ENCODE data around the gene FRMD3. TPM values are rescaled to one million over a fixed set of nuclear protein-coding genes. Genes with fewer than 3 reads are reported as not detected.

The FRMD3 gene
- 1 to 10 TPM in 2 of 5 experiments, under 1 TPM in 3; 0.85 to 2.5 (median 0.92) TPM for total RNA-seq
- polyA plus RNA-seq: 1 to 10 TPM in 1 of 2 donors, not detected in 1; 1.1 TPM
- 1.7 reads per million, percentile 7 among the genes with 10 or more reads in this experiment for total RNA-seq

DNA sequence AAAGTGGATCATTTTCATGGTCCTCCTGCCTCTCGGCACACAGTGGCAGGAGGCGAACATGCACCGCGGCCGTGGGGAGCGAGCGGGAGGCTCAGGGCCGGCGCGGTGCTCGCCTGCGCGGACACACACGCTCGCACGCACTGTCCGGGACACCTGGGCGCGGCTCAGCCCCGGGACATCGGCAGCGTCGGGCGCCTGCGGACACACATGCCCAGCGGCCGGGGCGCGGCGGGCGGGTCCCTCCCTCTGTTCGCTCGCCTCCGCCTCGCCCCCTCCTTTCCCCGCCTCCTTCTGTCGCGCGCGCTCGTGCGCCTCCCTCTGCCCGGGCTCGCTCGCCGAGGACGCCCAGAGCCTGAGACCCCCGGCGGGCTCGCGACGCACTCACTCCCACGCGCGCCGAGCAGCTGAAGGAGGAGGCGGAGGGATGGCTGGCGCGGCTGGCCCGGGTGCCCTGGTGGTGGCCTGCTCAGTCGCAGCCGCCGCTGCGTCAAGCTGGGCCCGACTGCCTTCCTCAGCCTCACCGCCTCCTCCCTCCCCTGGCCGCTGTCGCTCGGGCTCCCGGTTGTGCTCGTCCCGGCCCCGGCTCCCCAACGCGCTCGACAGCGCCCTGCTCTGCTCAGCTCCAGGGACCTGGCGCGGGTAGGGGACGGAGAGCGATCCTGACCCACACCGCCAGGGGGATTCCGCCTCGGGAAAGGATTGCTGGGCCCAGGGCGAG lies at the start of gene FRMD3:
TSS of gene FRMD3 (minus strand) at position 230 of the 718 bp plus-strand sequence. CDS start at position 60, 170 bp downstream.
- H3K9me3 Mint-ChIP-seq: peaks cover 0 to 3% (median 0%) of the 10 kb centered on the region in 11 donors
- H3K27ac Mint-ChIP-seq: no peak within 1 kb of the TSS
- ATAC-seq (peak; percentile 87), DNase-seq (peak in 2 of 9 donors; percentile 24 to 25)
- Histone ChIP-seq H3K4me1 (ENCODE audit: control insufficient read depth in 2 of 2, insufficient read depth in 2 of 2, low read length in 2 of 2) (no peaks in the 10 kb centered on the region), H3K9me3 (ENCODE audit: control insufficient read depth in 2 of 3, low read length in 3 of 3) (no peaks in the 10 kb centered on the region), H3K36me3 (ENCODE audit: control insufficient read depth in 2 of 3, insufficient read depth in 3 of 3, low read length in 3 of 3) (no peaks in the 10 kb centered on the region), H3K27ac (ENCODE audit: low read depth, low read length) (no peak within 1 kb of the TSS), H3K4me3 (ENCODE audit: low read length) (no peak within 1 kb of the TSS), H3K27me3 (ENCODE audit: control insufficient read depth in 2 of 2, insufficient read depth in 2 of 2, low read length in 2 of 2) (no peaks in the 10 kb centered on the region)
- peaks cover 0 to 6% (median 0%) of the 10 kb centered on the region in 7 donors for H3K4me1 Mint-ChIP-seq
- intact Hi-C loops (cut with micrococcal nuclease): no loop called here
- ChIA-PET CTCF (no interaction called here), POLR2A (no interaction called here)
- peaks cover 0 to 14% (median 8%) of the 10 kb centered on the region in 5 donors for H3K36me3 Mint-ChIP-seq
- peak within 1 kb of the TSS in 6 of 10 donors; percentile 17 to 64 (median 40) for H3K4me3 Mint-ChIP-seq
- peaks cover 22 to 58% (median 41%) of the 10 kb centered on the region in 5 donors for H3K27me3 Mint-ChIP-seq

- CTCF ChIA-PET: interaction anchor here (0.9 to 1.9 kb wide), 2 partner anchors 11 to 327 kb away, joined by 3 to 4 read pairs; no protein-coding TSS in a partner anchor
- DNase-seq: no peak
- H3K9me3 ChIP-seq (ENCODE audit: control insufficient read depth in 2 of 3, low read length in 3 of 3): no peaks in the 10 kb centered on the region
- no peak for ATAC-seq
- no peaks in the 10 kb centered on the region for H3K27me3 Mint-ChIP-seq
- H3K27me3 ChIP-seq (ENCODE audit: control insufficient read depth in 2 of 2, insufficient read depth in 2 of 2, low read length in 2 of 2): no peaks in the 10 kb centered on the region
- H3K27ac ChIP-seq (ENCODE audit: low read depth, low read length): no peak overlapping the region
- H3K4me1 Mint-ChIP-seq: no peaks in the 10 kb centered on the region
- H3K36me3 ChIP-seq (ENCODE audit: control insufficient read depth in 2 of 3, insufficient read depth in 3 of 3, low read length in 3 of 3): no peaks in the 10 kb centered on the region
- no peak overlapping the region for H3K4me3 ChIP-seq (ENCODE audit: low read length)
- no peaks in the 10 kb centered on the region for H3K4me1 ChIP-seq (ENCODE audit: control insufficient read depth in 2 of 2, insufficient read depth in 2 of 2, low read length in 2 of 2)
- intact Hi-C loops (cut with micrococcal nuclease): no loop called here
- POLR2A ChIA-PET: interaction anchor here (0.8 kb wide), 1 partner anchor 21 kb away, joined by 3 read pairs; no protein-coding TSS in a partner anchor
- H3K4me3 Mint-ChIP-seq: no peak overlapping the region
- peaks cover 0 to 5% (median 0%) of the 10 kb centered on the region in 11 donors for H3K9me3 Mint-ChIP-seq
- no peak overlapping the region for H3K27ac Mint-ChIP-seq
- H3K36me3 Mint-ChIP-seq: peaks cover 0 to 20% (median 3%) of the 10 kb centered on the region in 5 donors
Measured at GRCh38 chr9:83584995-83585394, 46.8 kb upstream of the FRMD3 start.

GRCh38 chr9:83583151-83584014 lies 45.2 kb upstream of the FRMD3 start:
- CTCF ChIA-PET: interaction anchor here (0.6 kb wide), 2 partner anchors 39 to 465 kb away, joined by 3 read pairs; no protein-coding TSS in a partner anchor
- POLR2A ChIA-PET: no interaction called here
- H3K4me1 ChIP-seq (ENCODE audit: control insufficient read depth in 2 of 2, insufficient read depth in 2 of 2, low read length in 2 of 2): no peaks in the 10 kb centered on the region
- no peaks in the 10 kb centered on the region for H3K27me3 ChIP-seq (ENCODE audit: control insufficient read depth in 2 of 2, insufficient read depth in 2 of 2, low read length in 2 of 2)
- DNase-seq: peak in 7 of 9 donors; percentile 6 to 41 (median 24)
- no peak overlapping the region for H3K4me3 ChIP-seq (ENCODE audit: low read length)
- intact Hi-C loops (cut with micrococcal nuclease): loop anchor here (1.0 to 2.0 kb wide), 2 partner anchors 65 to 66 kb away; no protein-coding TSS in a partner anchor
- H3K36me3 ChIP-seq (ENCODE audit: control insufficient read depth in 2 of 3, insufficient read depth in 3 of 3, low read length in 3 of 3): no peaks in the 10 kb centered on the region
- Mint-ChIP-seq H3K4me1 (no peaks in the 10 kb centered on the region), H3K9me3 (peaks cover 0 to 13% (median 4%) of the 10 kb centered on the region in 11 donors), H3K27ac (no peak overlapping the region), H3K36me3 (peaks cover 0 to 32% (median 16%) of the 10 kb centered on the region in 5 donors), H3K4me3 (no peak overlapping the region), H3K27me3 (no peaks in the 10 kb centered on the region)
- no peaks in the 10 kb centered on the region for H3K9me3 ChIP-seq (ENCODE audit: control insufficient read depth in 2 of 3, low read length in 3 of 3)
- H3K27ac ChIP-seq (ENCODE audit: low read depth, low read length): no peak overlapping the region
- ATAC-seq: peak; percentile 49

DNA sequence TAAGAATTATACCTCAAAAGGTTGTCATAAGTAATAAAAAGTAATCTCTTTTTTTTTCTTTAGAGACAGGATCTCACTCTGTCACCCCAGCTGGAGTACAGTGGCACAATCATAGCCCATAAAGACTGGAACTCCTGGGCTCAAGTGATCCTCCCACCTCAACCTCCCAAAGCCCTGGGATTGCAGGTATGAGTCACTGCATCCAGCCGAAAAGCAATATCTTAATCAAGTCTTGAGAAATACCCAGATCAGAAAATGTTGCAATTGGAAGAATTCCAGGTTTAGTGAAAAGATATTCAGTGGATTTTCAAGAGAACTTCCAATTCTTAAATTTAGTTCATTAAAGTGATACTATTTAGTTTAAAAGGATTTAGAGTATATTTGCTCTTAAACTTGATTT lies 43.8 kb upstream of the FRMD3 start:
- Mint-ChIP-seq H3K4me1 (no peaks in the 10 kb centered on the region), H3K36me3 (peaks cover 0 to 45% (median 23%) of the 10 kb centered on the region in 5 donors), H3K4me3 (no peak overlapping the region), H3K9me3 (peaks cover 0 to 25% (median 8%) of the 10 kb centered on the region in 11 donors), H3K27me3 (peaks cover 0 to 4% (median 0%) of the 10 kb centered on the region in 5 donors), H3K27ac (no peak overlapping the region)
- DNase-seq: no peak
- Histone ChIP-seq H3K4me3 (ENCODE audit: low read length) (no peak overlapping the region), H3K36me3 (ENCODE audit: control insufficient read depth in 2 of 3, insufficient read depth in 3 of 3, low read length in 3 of 3) (no peaks in the 10 kb centered on the region), H3K4me1 (ENCODE audit: control insufficient read depth in 2 of 2, insufficient read depth in 2 of 2, low read length in 2 of 2) (no peaks in the 10 kb centered on the region), H3K9me3 (ENCODE audit: control insufficient read depth in 2 of 3, low read length in 3 of 3) (no peaks in the 10 kb centered on the region), H3K27ac (ENCODE audit: low read depth, low read length) (no peak overlapping the region), H3K27me3 (ENCODE audit: control insufficient read depth in 2 of 2, insufficient read depth in 2 of 2, low read length in 2 of 2) (no peaks in the 10 kb centered on the region)
- ChIA-PET CTCF (no interaction called here), POLR2A (no interaction called here)
- no peak for ATAC-seq
- intact Hi-C loops (cut with micrococcal nuclease): loop anchor here in 1 of 2 donors (2.0 kb wide), 1 partner anchor 67 kb away; no protein-coding TSS in a partner anchor

- intact Hi-C loops (cut with micrococcal nuclease): no loop called here
- Mint-ChIP-seq H3K27me3 (peaks cover 0 to 4% (median 0%) of the 10 kb centered on the region in 5 donors), H3K27ac (no peak overlapping the region), H3K9me3 (peaks cover 0 to 25% (median 8%) of the 10 kb centered on the region in 11 donors), H3K36me3 (peaks cover 0 to 50% (median 28%) of the 10 kb centered on the region in 5 donors), H3K4me1 (no peaks in the 10 kb centered on the region), H3K4me3 (no peak overlapping the region)
- Histone ChIP-seq H3K27me3 (ENCODE audit: control insufficient read depth in 2 of 2, insufficient read depth in 2 of 2, low read length in 2 of 2) (no peaks in the 10 kb centered on the region), H3K9me3 (ENCODE audit: control insufficient read depth in 2 of 3, low read length in 3 of 3) (no peaks in the 10 kb centered on the region), H3K36me3 (ENCODE audit: control insufficient read depth in 2 of 3, insufficient read depth in 3 of 3, low read length in 3 of 3) (no peaks in the 10 kb centered on the region), H3K4me1 (ENCODE audit: control insufficient read depth in 2 of 2, insufficient read depth in 2 of 2, low read length in 2 of 2) (no peaks in the 10 kb centered on the region), H3K27ac (ENCODE audit: low read depth, low read length) (no peak overlapping the region), H3K4me3 (ENCODE audit: low read length) (no peak overlapping the region)
- no peak for ATAC-seq
- CTCF ChIA-PET: no interaction called here
- POLR2A ChIA-PET: no interaction called here
- no peak for DNase-seq
Measured at GRCh38 chr9:83574482-83574881, 36.3 kb upstream of the FRMD3 start.

- Mint-ChIP-seq H3K27me3 (peaks cover 0 to 2% (median 0%) of the 10 kb centered on the region in 5 donors), H3K36me3 (peaks cover 0 to 39% (median 15%) of the 10 kb centered on the region in 5 donors), H3K4me3 (no peak overlapping the region), H3K27ac (no peak overlapping the region), H3K9me3 (peaks cover 0 to 9% (median 2%) of the 10 kb centered on the region in 11 donors), H3K4me1 (no peaks in the 10 kb centered on the region)
- no peak overlapping the region for H3K4me3 ChIP-seq (ENCODE audit: low read length)
- ATAC-seq: no peak
- CTCF ChIA-PET: no interaction called here
- no peaks in the 10 kb centered on the region for H3K9me3 ChIP-seq (ENCODE audit: control insufficient read depth in 2 of 3, low read length in 3 of 3)
- intact Hi-C loops (cut with micrococcal nuclease): no loop called here
- no peaks in the 10 kb centered on the region for H3K27me3 ChIP-seq (ENCODE audit: control insufficient read depth in 2 of 2, insufficient read depth in 2 of 2, low read length in 2 of 2)
- H3K4me1 ChIP-seq (ENCODE audit: control insufficient read depth in 2 of 2, insufficient read depth in 2 of 2, low read length in 2 of 2): no peaks in the 10 kb centered on the region
- POLR2A ChIA-PET: no interaction called here
- DNase-seq: no peak
- no peaks in the 10 kb centered on the region for H3K36me3 ChIP-seq (ENCODE audit: control insufficient read depth in 2 of 3, insufficient read depth in 3 of 3, low read length in 3 of 3)
- no peak overlapping the region for H3K27ac ChIP-seq (ENCODE audit: low read depth, low read length)
Measured at GRCh38 chr9:83572524-83572923, 34.3 kb upstream of the FRMD3 start.
